GM13976 (cell line): ENCODE results near the gene ARMC2.

Experiments
- DNase-seq: peaks from one replicate; pipeline ENCODE4 v3.0.0; 2012; ENCODE audit warnings: low spot score
- in situ Hi-C: fragments of 300-500 bp; cut with MboI; formaldehyde crosslinking; loops from one replicate; pipeline ENCODE4 v1.12.0; 2022; ENCODE audit warnings: low sequenced_read_pairs, mixed read lengths, inconsistent platforms; ENCODE audit not compliant: unreplicated experiment
- TF ChIP-seq, protein P1 (sequence below): IDR thresholded peaks from 2 replicates; pipeline ENCODE4 v1.5.1; 2012; ENCODE audit warnings: borderline replicate concordance, mild to moderate bottlenecking; ENCODE audit not compliant: insufficient read depth; ENCODE audit errors: extremely low read depth, missing control alignments, control extremely low read depth

Gene ARMC2

DNA sequence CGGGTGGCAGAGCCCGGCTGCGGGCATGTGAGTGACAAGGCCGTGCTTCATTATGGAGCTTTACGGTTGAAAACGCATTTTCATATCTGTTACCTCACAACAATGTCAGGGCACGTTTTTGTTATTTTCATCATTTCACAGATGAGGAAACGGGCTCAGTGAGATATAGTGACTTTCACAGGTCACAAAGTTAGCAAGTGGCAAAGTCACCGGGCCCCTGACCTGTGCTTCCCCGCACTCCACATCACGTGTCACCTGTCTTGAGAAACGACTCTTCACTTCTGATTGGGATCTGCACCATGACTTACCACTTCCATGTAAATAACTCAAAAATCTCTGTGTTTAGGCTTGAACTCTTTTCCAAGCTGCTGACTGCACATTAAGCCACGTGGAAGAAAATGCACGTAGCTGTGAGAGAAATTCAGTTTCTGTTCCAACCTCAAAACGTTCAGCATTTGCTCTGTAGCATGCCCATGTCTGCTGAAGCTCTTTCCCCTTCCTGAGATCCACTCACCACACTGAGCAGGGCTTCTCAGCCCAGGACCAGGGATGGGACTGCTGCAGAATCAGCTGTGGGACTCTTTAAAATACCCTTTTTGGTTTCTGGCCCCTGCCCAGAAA, 107.2 kb downstream of the ARMC2 start:
- no peak for DNase-seq
- in situ Hi-C loops: no loop called here
- TF ChIP-seq, protein P1, sequence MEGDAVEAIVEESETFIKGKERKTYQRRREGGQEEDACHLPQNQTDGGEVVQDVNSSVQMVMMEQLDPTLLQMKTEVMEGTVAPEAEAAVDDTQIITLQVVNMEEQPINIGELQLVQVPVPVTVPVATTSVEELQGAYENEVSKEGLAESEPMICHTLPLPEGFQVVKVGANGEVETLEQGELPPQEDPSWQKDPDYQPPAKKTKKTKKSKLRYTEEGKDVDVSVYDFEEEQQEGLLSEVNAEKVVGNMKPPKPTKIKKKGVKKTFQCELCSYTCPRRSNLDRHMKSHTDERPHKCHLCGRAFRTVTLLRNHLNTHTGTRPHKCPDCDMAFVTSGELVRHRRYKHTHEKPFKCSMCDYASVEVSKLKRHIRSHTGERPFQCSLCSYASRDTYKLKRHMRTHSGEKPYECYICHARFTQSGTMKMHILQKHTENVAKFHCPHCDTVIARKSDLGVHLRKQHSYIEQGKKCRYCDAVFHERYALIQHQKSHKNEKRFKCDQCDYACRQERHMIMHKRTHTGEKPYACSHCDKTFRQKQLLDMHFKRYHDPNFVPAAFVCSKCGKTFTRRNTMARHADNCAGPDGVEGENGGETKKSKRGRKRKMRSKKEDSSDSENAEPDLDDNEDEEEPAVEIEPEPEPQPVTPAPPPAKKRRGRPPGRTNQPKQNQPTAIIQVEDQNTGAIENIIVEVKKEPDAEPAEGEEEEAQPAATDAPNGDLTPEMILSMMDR: no peak

DNA sequence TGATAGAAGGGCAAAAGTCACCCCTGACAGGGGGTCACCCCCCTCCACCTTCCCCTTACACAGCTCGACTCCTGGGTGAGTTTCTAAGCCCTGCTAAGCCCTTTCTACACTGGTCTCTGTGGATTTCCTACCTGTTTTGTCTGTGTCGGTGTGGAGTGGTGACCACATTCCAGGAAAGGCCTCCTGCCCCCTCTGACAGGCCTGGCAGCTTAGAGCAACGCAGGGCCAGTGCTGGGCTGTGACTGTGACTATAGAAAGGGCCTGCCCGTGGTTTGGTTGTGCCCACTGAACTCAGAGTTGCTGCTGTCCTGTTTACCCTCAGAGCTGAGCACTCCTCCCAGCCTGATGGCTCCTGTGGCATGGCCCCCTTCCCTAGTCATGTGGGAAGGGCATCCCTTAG, 109.0 kb downstream of the ARMC2 start:
- TF ChIP-seq, protein P1: no peak
- in situ Hi-C loops: no loop called here
- DNase-seq: no peak

DNA sequence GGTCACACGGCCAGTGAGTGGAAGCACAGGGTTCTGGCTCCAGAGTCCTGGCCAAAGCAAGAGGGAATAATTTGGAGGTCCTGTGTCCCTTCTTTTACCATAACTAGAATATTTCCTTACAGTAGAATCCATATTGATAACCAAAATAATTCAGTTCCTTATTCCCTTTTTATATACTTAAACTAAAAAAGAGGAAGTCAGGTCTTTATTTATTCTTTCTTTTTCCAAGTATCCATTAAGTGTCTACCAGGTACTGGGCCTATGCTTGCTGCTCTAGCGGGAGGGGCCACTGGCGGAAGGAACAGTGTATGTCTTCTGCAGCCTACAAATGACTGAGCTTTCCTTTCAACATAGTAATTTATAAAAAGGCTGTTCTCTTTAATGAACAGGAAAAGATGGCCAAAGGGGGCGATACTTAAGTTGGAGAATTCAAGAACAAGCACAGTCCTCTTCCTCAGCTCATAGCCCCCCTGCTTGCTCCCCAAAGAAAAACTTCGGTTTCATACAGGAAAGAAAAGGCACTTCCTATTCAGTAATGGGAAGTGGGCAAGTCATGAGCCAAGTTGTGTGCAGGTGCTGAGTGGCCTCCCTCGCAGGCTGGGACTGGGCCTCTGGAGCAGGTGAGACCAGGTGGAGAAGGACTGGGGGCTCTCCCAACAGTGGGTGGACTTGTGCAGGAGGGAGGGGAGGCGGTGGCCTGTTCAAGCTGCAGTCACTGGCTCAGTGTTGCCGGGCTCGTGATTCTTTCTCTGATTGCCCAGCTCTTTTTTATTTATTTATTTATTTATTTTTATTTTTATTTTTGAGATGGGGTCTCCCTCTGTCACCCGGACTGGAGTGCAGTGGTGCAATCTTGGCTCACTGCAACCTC, 110.9 kb downstream of the ARMC2 start:
- no peak for DNase-seq
- TF ChIP-seq, protein P1: no peak
- in situ Hi-C loops: no loop called here

DNA sequence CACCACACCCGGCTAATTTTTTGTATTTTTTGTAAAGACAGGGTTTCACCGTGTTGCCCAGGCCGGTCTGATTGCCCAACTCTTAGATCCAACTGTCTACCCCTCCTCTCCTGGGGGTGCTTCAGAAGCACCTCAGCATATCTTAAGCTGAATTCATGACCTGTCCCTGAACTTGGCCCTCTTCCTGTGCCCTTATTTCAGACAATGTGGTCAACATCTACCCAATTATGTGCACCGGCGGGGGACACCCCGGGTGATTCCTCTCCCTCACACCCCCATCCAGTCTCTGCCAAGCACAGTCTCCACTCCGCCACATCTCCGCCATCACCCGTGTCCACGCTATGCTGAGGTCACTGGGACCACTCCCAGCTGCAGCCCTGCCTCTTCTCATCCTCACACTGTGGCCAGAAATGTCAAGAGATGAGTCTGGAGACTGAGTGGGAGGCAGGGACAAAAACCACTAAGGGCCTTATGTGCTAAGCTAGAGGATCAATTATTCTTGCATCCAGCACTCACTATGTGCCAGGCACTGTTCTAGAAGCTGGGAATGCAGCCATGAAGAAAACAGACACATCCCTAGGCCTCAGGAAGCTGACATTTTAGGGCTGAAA, 111.9 kb downstream of the ARMC2 start:
- in situ Hi-C loops: no loop called here
- TF ChIP-seq, protein P1: no peak
- DNase-seq: no peak

DNA sequence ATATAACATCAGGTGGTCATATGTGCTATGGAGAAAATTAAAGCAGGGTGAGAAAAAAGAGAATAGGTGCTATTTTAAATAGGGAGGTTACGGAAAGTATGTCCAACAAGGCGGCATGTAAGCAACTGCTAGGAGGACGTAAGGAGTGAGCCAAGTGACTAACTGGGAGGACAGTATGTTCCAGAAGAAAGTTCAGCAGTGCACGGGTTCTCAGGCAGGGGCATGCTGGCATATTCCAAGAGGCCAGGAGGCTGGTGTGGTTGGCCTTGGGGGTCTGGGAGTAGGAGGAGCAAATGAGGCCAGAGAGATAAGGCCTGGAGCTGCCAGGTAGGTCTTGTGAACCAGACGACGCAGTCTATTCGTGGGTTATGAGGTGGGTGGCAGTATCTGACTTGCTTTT, 112.4 kb downstream of the ARMC2 start:
- in situ Hi-C loops: no loop called here
- no peak for DNase-seq
- TF ChIP-seq, protein P1: no peak

DNA sequence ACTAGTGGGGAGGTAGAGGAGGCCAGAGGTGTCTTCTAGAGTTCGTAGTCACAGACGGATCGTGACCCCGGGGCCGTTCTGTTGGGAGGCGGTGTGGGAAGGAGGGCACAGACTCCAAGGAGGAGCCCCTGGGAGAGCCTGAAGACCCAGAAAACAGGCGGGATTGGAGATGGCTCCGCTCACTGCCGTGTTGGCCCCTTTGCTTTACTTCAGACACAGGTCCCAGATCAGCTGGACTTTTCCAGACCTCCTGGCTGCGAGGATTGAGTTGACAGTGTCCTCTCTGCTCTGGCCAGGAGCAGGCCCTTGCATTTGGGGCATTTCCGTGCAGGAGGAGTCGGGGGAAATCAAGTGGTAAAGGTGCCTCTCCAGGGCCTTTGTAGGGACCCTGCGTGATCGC, 112.9 kb downstream of the ARMC2 start:
- in situ Hi-C loops: no loop called here
- TF ChIP-seq, protein P1: no peak
- DNase-seq: no peak
